Natural killer cell treated with Interleukin-12 subunit alpha and Interleukin-12 subunit beta and Interleukin-15 and Interleukin-18, amount 100 ng/mL, for 72 hours (primary cell): ENCODE data around the gene BMP7. TPM values are rescaled to one million over a fixed set of nuclear protein-coding genes. Genes with fewer than 3 reads are reported as not detected.
"Not testable (repeated sequence)": the region's sequence is repeated elsewhere in the genome, so short reads cannot be mapped to it uniquely, and the experiment has no call there.

Source experiments
- ATAC-seq, 2 donors: fragments of 150-1000 bp; cut with Tn5 transposase in 1 of 2; sonication (Bioruptor Pico), chemical (Tn5 transposase) in 1 of 2; 2 replicates each; pipeline ENCODE4 v1.10.0; 2021
- DNase-seq: peaks from one replicate; pipeline ENCODE4 v3.0.0; 2022; ENCODE audit warnings: low spot score
- H3K27ac Mint-ChIP-seq, 2 donors: 1 replicate in 1 of 2; 2 replicates in 1 of 2; pipeline ENCODE4 v1.8.0; 2022; ENCODE audit warnings: mixed read lengths in 2 of 2, mild to moderate bottlenecking in 1 of 2, moderate library complexity in 1 of 2
- H3K27me3 Mint-ChIP-seq, 2 donors: 1 replicate in 1 of 2; 2 replicates in 1 of 2; pipeline ENCODE4 v1.8.0; 2022; ENCODE audit warnings: mixed read lengths in 2 of 2
- H3K36me3 Mint-ChIP-seq: one replicate; pipeline ENCODE4 v1.8.0; 2022; ENCODE audit warnings: mixed read lengths
- H3K4me1 Mint-ChIP-seq, 2 donors: 1 replicate in 1 of 2; 2 replicates in 1 of 2; pipeline ENCODE4 v1.8.0; 2022; ENCODE audit warnings: low read depth in 2 of 2, mixed read lengths in 2 of 2, mild to moderate bottlenecking in 1 of 2
- H3K4me3 Mint-ChIP-seq: one replicate; pipeline ENCODE4 v1.8.0; 2022; ENCODE audit warnings: mixed read lengths
- H3K9me3 Mint-ChIP-seq: 2 replicates; pipeline ENCODE4 v1.8.0; 2022; ENCODE audit warnings: mixed read lengths
- total RNA-seq, 2 donors: library from RNA; stranded (reverse); gene quantifications; one replicate each; pipeline ENCODE4 v1.2.3, GENCODE V29; 2022

The BMP7 gene
- total RNA-seq, 2 donors from 2014 or later: not detected

DNA sequence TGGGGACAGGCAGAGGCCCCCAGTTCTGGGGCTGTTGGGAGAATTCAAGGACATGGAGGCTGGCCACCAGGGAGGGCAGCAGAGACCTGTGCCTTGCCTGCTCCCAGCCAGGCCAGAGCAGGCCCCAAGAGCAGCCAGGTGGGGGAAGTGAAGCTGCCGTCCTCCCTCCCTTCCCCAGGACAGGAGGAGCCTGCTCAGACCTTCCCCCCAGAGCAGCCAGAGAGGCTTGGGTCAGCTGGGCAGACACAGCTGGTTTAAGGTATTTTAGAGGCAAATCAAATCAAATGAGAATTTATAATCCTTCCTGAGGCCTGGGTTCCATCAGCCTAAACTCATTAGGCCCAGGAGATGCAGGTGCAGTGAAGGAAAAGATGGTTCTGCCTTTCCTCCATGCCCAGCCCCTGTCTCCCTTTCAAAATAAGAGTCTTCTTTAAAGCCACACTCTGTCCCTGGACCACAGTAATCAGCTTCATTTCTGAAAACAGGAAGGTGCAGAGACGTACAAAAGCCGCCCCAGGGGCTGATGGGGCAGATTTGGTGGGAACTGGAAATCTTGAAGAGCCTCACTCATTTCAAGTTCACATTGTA is 21.7 kb downstream of the BMP7 start:
- Mint-ChIP-seq H3K27me3 (peaks cover 6 to 9% of the 10 kb centered on the region in 2 donors), H3K36me3 (peaks cover 7% of the 10 kb centered on the region), H3K4me3 (no peak overlapping the region), H3K27ac (no peak overlapping the region), H3K4me1 (peaks cover 7 to 9% of the 10 kb centered on the region in 2 donors), H3K9me3 (no peaks in the 10 kb centered on the region)
- peak; percentile 40 for DNase-seq
- no peak for ATAC-seq

DNA sequence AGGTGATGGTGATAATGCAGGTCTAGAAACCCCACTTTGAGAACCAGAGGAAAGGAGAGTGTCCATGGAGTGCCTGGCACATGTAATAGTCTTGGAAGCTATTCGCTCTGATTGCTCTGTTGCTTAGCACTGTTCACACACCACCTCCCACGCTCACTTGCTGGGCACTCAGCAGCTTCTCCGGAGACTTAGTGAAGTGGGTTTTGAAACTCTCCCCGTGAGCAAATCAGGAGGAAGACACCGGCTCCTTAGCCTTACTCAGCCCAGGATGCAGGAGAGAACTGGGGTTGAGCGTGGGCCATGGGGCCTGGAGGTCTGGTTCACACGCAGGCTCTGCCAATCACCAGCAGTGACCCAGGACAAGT is 22.2 kb downstream of the BMP7 start:
- Mint-ChIP-seq H3K4me1 (peaks cover 7 to 9% of the 10 kb centered on the region in 2 donors), H3K27ac (no peak overlapping the region), H3K36me3 (peaks cover 7% of the 10 kb centered on the region), H3K27me3 (peaks cover 6 to 9% of the 10 kb centered on the region in 2 donors), H3K4me3 (no peak overlapping the region), H3K9me3 (no peaks in the 10 kb centered on the region)
- peak in 1 of 2 donors; percentile 14 for ATAC-seq
- peak; percentile 39 for DNase-seq

DNA sequence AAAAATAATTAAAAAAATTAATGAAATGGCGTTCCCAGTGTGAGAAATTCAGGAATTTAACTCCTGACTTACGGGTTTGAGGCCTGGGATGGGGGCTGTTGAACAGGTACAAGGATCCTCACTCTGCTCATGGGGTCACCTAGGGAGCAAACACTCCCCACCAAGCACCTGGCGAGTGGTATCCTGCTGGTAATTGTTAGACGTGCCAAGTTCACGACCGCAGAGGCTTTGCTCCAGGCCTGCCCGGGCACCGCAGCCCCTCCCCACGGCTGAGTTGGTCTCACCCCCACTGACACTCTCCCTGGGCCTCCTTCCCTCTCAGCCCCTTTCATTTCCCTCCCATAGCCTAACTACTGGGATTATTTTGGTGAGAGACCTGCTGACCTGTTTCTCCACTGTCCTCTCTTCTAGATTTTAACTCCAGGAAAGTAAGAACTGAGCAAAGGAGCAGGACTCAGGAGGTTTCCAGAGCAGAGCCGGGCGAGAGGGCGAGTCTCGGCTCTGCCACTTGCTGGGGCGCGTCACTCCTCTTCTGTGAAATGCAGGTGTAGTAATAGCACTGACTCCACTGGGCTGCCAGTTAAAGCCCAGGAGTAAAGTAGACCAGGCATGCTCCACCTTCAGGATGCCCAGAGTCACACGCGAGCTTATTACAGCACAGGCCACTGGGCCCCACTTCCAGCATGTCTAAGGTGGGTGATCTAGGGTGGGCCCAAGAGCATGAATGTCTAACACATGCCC is 22.8 kb downstream of the BMP7 start:
- Mint-ChIP-seq H3K27me3 (peaks cover 6 to 9% of the 10 kb centered on the region in 2 donors), H3K4me3 (no peak overlapping the region), H3K4me1 (peaks cover 7 to 9% of the 10 kb centered on the region in 2 donors), H3K9me3 (no peaks in the 10 kb centered on the region), H3K27ac (no peak overlapping the region), H3K36me3 (peaks cover 7% of the 10 kb centered on the region)
- peak; percentile 50 for DNase-seq
- ATAC-seq: no peak

DNA sequence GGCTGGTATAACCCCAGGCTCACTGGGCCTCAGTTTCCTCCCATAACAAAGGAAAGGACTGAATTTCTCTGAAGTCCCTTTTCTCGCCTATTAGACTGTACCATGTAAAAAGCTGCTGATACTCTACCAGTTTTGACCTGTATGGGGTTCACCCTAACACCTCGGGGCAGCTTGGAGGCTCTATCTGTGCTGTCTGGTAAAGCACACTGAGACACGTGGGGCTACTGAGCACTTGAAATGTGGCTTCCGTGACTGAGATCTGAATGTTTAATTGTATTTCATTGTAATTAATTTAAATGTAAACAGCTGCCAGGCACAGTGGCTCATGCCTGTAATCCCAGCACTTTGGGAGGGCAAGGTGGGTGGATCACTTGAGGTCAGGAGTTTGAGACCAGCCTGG is 24.0 kb downstream of the BMP7 start:
- Mint-ChIP-seq H3K9me3 (no peaks in the 10 kb centered on the region), H3K27ac (no peak overlapping the region), H3K36me3 (peaks cover 7% of the 10 kb centered on the region), H3K4me3 (no peak overlapping the region), H3K27me3 (peaks cover 9 to 18% of the 10 kb centered on the region in 2 donors), H3K4me1 (no peaks in the 10 kb centered on the region)
- ATAC-seq (no peak), DNase-seq (no peak)

DNA sequence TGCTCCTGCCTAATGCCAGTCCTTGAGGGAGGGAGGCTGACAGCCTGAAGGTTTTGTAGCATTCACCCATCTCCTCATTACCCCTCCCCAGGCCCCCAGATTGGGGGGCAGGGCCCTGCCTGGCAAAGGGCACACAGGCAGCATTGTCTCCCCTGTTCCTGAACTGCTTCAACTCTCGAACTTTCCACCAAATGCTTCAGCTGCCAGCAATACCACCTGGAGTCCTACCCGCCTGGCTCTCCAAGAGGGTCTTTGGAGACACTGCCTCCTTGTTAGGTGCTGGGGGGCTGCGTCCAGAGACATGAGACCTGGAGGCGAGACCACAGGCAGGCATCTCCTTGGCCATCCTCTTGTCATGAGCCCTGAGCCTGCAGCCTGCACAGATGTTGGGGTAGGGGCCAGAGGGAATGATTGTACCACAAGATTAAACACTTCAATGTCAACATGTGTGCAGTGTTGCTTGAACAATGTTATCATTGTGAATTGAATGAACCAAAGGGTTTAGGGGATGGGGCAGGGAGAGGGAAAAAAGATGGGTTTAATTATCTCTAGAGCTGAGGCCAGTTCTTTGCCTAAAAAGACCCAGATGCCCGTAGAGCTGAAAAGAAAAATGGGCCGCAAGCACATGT is 25.0 kb downstream of the BMP7 start:
- no peak overlapping the region for H3K27ac Mint-ChIP-seq
- H3K36me3 Mint-ChIP-seq: peaks cover 7% of the 10 kb centered on the region
- H3K27me3 Mint-ChIP-seq: peaks cover 10 to 23% of the 10 kb centered on the region in 2 donors
- no peak for DNase-seq
- H3K4me3 Mint-ChIP-seq: no peak overlapping the region
- H3K4me1 Mint-ChIP-seq: no peaks in the 10 kb centered on the region
- H3K9me3 Mint-ChIP-seq: no peaks in the 10 kb centered on the region
- ATAC-seq: peak; percentile 46 to 48

DNA sequence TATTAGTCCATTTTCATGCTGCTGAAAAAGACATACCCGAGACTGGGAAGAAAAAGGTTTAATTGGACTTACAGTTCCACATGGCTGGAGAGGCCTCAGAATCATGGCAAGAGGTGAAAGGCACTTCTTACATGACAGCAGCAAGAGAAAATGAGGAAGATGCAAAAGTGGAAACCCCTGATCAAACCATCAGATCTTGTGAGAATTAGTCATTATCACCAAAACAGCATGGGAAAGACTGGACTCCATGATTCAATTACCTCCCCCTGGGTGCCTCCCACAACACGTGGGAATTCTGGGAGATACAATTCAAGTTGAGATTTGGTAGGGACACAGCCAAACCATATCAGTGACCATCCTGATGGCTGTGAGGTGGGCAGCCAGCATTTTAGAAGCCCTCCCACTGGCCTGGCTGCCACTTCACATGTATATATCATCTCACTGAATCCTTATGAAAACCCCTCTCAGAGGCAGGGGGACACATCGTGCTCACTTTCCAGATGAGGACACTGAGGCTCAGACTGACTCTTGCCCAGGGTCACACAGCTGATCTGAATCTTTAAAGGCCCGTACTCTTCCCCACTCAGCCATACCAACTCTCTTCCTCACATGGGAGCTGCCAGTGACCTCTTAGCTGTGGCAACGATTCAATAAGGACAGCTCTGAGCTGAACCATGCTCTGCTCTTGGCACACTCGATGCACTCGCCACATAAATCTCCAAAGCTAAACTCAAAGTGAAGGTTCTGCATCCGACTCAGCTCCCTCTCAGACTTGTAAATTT is 25.7 kb downstream of the BMP7 start:
- H3K36me3 Mint-ChIP-seq: peaks cover 7% of the 10 kb centered on the region
- H3K4me1 Mint-ChIP-seq: no peaks in the 10 kb centered on the region
- no peak for DNase-seq
- H3K27ac Mint-ChIP-seq: no peak overlapping the region
- H3K27me3 Mint-ChIP-seq: peaks cover 17 to 31% of the 10 kb centered on the region in 2 donors
- no peaks in the 10 kb centered on the region for H3K9me3 Mint-ChIP-seq
- no peak for ATAC-seq
- no peak overlapping the region for H3K4me3 Mint-ChIP-seq

DNA sequence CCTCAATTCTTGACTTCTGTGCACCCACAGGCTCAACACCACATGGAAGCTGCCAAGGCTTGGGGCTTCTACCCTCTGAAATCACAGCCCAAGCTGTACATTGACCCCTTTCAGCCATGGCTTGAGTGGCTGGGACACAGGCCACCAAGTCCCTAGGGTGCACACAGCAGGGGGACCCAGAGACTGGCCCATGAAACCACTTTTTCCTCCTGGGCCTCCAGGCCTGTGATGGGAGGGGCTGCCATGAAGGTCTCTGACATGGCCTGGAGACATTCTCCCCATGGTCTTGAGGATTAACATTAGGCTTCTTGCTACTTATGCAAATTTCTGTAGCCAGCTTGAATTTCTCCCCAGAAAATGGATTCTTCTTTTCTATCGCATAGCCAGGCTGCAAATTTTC is 26.7 kb downstream of the BMP7 start:
- not testable (repeated sequence) for DNase-seq, ATAC-seq, H3K27ac Mint-ChIP-seq, H3K4me3 Mint-ChIP-seq, H3K9me3 Mint-ChIP-seq, H3K36me3 Mint-ChIP-seq, H3K4me1 Mint-ChIP-seq
- peaks cover 27 to 41% of the 10 kb centered on the region in 2 donors for H3K27me3 Mint-ChIP-seq

DNA sequence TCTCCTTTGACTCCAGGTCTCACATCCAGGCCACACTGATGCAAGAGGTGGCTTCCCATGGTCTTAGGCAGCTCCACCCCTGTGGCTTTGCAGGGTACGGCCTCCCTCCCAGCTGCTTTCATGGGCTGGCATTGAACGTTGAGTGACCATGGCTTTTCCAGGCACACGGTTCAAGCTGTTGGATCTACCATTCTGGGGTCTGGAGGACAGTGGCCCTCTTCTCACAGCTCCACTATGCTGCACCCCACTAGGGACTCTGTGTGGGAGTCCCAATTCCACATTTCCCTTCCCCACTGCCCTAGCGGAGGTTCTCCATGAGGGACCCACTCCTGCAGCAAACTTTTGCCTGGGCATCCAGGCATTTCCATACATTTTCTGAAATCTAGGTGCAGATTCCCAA is 27.1 kb downstream of the BMP7 start:
- peaks cover 31 to 45% of the 10 kb centered on the region in 2 donors for H3K27me3 Mint-ChIP-seq
- H3K36me3 Mint-ChIP-seq, H3K27ac Mint-ChIP-seq, H3K9me3 Mint-ChIP-seq, DNase-seq, H3K4me1 Mint-ChIP-seq, H3K4me3 Mint-ChIP-seq, ATAC-seq: not testable (repeated sequence)

DNA sequence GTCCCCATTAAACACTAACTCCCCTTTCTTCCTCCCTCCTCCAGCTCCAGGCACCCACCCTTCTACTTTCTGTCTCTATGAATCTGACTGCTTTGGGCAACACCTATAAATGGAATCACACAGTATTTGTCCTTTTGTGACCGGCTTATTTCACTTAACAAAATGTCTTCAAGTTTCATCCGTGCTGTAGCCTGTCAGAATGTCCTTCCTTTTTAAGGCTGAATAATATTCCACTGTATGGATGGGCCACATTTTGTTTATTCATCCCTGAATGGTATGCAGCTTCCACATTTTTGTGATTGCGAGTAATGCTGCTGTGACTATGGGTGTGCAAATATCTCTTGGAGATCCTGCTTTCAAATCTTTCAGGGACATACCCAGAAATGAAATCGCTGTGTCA is 28.4 kb downstream of the BMP7 start:
- H3K4me3 Mint-ChIP-seq: no peak overlapping the region
- H3K9me3 Mint-ChIP-seq: no peaks in the 10 kb centered on the region

DNA sequence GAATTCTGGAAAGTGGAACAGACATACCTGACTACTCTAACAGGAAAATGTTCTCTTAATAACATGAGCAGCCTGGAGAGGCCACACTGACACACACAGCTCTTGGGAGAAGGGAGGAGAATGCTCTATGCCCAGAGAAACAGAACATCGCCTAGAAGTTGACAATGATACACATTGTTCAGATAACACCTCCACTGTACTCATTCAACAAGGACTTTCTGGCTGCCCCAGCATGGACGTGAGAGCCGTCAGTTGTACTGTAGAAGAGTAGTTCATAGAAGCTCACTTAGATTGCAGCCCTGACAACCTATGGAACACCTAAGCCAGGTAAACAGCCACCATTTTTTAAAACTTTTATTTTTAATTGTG is 28.9 kb downstream of the BMP7 start:
- Mint-ChIP-seq H3K36me3 (peaks cover 7% of the 10 kb centered on the region), H3K27me3 (peaks cover 33 to 53% of the 10 kb centered on the region in 2 donors), H3K4me3 (no peak overlapping the region), H3K27ac (no peak overlapping the region), H3K9me3 (no peaks in the 10 kb centered on the region), H3K4me1 (no peaks in the 10 kb centered on the region)
- DNase-seq (peak; percentile 38), ATAC-seq (no peak)

More for the DNA sequence above, 28.4 kb downstream of the BMP7 start:
- no peak for ATAC-seq
- H3K4me1 Mint-ChIP-seq: no peaks in the 10 kb centered on the region
- H3K27ac Mint-ChIP-seq: no peak overlapping the region
- H3K27me3 Mint-ChIP-seq: peaks cover 33 to 48% of the 10 kb centered on the region in 2 donors
- DNase-seq: no peak
- H3K36me3 Mint-ChIP-seq: peaks cover 7% of the 10 kb centered on the region

DNA sequence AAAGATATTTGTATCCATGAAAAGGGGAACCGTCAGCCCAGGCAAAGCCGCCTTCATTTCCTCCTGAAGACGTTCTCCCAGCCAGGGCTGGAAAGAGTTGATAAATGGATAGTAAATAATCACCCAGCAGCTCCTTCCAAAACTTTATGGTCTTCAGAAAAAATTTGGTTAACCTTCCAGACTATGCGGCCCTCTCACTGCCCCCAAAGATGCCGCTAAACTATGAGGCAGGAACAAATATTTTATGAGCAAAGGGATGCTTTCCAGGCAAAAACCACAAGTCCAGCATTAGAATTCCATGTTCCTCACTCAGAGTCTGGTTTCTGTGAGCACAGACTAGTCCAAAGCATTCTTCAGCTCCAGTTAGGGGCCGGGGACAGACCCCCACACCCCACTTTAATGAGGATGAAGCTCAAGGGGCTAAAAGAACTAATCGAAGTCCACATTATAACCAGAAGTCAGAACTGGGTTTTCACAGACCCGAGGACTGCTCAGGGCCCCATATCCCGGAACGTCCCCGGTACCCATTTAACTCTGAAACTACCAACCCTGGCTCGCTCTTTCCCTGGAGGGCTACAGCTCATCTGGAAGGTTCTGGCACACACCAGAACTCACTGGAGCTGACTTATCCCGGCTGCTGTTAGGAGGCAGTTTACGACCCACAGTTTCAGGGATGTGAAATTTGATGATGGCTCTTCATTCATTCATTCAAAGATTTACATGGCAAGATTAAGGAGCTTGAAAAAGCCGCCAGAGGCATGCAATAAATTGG is 29.4 kb downstream of the BMP7 start:
- Mint-ChIP-seq H3K4me1 (no peaks in the 10 kb centered on the region), H3K4me3 (no peak overlapping the region), H3K27ac (no peak overlapping the region), H3K27me3 (peaks cover 33 to 57% of the 10 kb centered on the region in 2 donors), H3K9me3 (no peaks in the 10 kb centered on the region), H3K36me3 (peaks cover 7% of the 10 kb centered on the region)
- ATAC-seq (no peak), DNase-seq (peak; percentile 29)

DNA sequence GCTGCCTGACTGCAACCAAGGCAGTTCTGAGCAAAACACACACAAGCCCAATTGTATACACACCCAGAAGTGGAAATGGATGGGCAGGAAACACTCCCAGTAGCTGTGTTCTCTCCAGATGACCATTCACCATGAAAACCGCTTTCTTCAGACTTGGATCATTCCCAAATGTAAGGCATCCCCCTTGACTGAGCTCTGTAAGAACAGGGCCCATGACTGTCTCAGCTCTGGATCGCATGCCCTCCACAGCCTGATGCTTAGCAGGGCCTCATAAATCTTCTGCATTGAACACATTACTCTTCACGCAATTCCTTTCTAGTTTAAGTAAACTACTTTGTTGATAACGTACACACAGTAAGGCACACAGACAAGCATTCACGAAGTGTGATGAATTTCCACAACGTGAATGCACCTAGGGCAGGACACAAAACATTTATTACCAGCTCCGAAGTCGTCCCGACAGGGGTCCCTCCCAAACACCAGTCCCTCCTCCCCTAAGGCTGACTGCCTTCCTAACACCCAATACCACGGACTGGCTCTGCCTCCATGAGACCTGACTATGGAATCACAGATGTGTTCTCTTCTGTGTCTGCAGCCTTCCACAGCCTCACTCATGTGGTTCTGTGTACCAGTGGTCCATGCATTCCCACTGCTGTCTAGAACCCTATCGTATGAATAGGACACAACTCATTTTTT is 31.7 kb downstream of the BMP7 start:
- DNase-seq (peak; percentile 3), ATAC-seq (no peak)
- no peak overlapping the region for H3K27ac Mint-ChIP-seq
- H3K4me3 Mint-ChIP-seq: no peak overlapping the region
- no peaks in the 10 kb centered on the region for H3K9me3 Mint-ChIP-seq
- no peaks in the 10 kb centered on the region for H3K36me3 Mint-ChIP-seq
- peaks cover 35 to 51% of the 10 kb centered on the region in 2 donors for H3K27me3 Mint-ChIP-seq
- H3K4me1 Mint-ChIP-seq: no peaks in the 10 kb centered on the region
